HepG2 (cell line): ENCODE data around the gene MECR. TPM values are rescaled to one million over a fixed set of nuclear protein-coding genes. Genes with fewer than 3 reads are reported as not detected.

Experiments
- ATAC-seq: fragments of 200-7000 bp; cut with Tn5 transposase; 3 replicates; pipeline ENCODE4 v1.9.1; 2020; ENCODE audit warnings: mild to moderate bottlenecking, moderate library complexity
- BruUV-seq: library from RNA; stranded (reverse); fragments of 400-500 nt; replicated peaks from 2 replicates; lab custom pipeline; 2021; lab: Mats Ljungman, UMichigan
- CTCF ChIA-PET: fragments of 300-600 bp; formaldehyde crosslinking; extraction: SDS; loops from one replicate; lab custom pipeline; 2021; ENCODE audit warnings: low total read pairs, inconsistent platforms, low intra/inter-chr PET ratio; lab: Yijun Ruan, JAX
- POLR2A ChIA-PET: fragments of 350-600 bp; sonication (Branson Sonifier 250); formaldehyde crosslinking; loops from one replicate; lab custom pipeline; 2020; ENCODE audit warnings: antibody characterized with exemption, inconsistent platforms; lab: Yijun Ruan, JAX
- DNase-seq: peaks from one replicate; pipeline ENCODE4 v3.0.0-alpha.2; 2015; ENCODE audit warnings: low spot score
- FAIRE-seq: peaks from 3 replicates; lab custom pipeline; 2011; peaks lifted over from hg19 to GRCh38; lab: Jason Lieb, UNC
- H2AFZ ChIP-seq: one replicate; pipeline ENCODE4 v1.6.1; 2011; ENCODE audit warnings: low read length, inconsistent platforms
- H3K27ac ChIP-seq: fragments of 300-600 bp; 3 replicates; pipeline ENCODE4 v1.8.0; 2011; ENCODE audit warnings: mixed run types, mild to moderate bottlenecking, mixed read lengths, low read length, inconsistent platforms; ENCODE audit not compliant: insufficient read depth; ENCODE audit errors: extremely low read length
- H3K27me3 ChIP-seq, 2 experiments: fragments of 200-600 bp in 1 of 2; 2 replicates in 1 of 2; 3 replicates in 1 of 2; pipeline versions ENCODE4 v1.6.0 to v1.8.0; 2011; ENCODE audit warnings: low read length in 2 of 2, mild to moderate bottlenecking in 2 of 2, moderate library complexity in 2 of 2, inconsistent platforms in 1 of 2; ENCODE audit not compliant: insufficient read depth in 2 of 2, control insufficient read depth in 1 of 2
- H3K36me3 ChIP-seq, 2 experiments: fragments of 200-600 bp in 1 of 2; replicated peaks in 1 of 2; 2 replicates in 1 of 2; 3 replicates in 1 of 2; pipeline versions ENCODE4 v1.5.1 to v1.8.0; 2011; ENCODE audit warnings: low read length in 2 of 2, inconsistent platforms in 1 of 2; ENCODE audit not compliant: insufficient read depth in 2 of 2, control insufficient read depth in 1 of 2
- H3K4me1 ChIP-seq: 2 replicates; pipeline ENCODE4 v1.5.1; 2012; ENCODE audit warnings: low read length, inconsistent platforms; ENCODE audit not compliant: insufficient read depth
- H3K4me2 ChIP-seq: 2 replicates; pipeline ENCODE4 v1.6.0; 2011; ENCODE audit warnings: low read depth, low read length, inconsistent platforms
- H3K4me3 ChIP-seq, 3 experiments: fragments of 200-600 bp in 1 of 3; sonication (generic), shearing (Covaris generic) in 1 of 3; replicated peaks in 1 of 3; 2 replicates each; pipeline ENCODE4 v1.5.1; 2011 to 2016; ENCODE audit warnings: low read length in 3 of 3, inconsistent platforms in 2 of 3, low read depth in 2 of 3, mild to moderate bottlenecking in 2 of 3, control low read depth in 1 of 3, mixed read lengths in 1 of 3; ENCODE audit not compliant: insufficient read depth in 1 of 3
- H3K79me2 ChIP-seq: one replicate; pipeline ENCODE4 v1.6.1; 2011; ENCODE audit warnings: low read length, inconsistent platforms; ENCODE audit not compliant: insufficient read depth
- H3K9ac ChIP-seq: 2 replicates; pipeline ENCODE4 v1.6.0; 2011; ENCODE audit warnings: mild to moderate bottlenecking, low read depth, low read length, inconsistent platforms; ENCODE audit not compliant: insufficient read depth
- H3K9me3 ChIP-seq: 2 replicates; pipeline ENCODE4 v1.5.1; 2012; ENCODE audit warnings: mild to moderate bottlenecking, low read length
- H4K20me1 ChIP-seq: 2 replicates; pipeline ENCODE4 v1.6.0; 2011; ENCODE audit warnings: inconsistent platforms, mild to moderate bottlenecking, low read length, moderate library complexity; ENCODE audit not compliant: insufficient read depth
- ARID4A ChIP-seq: sonication (generic); formaldehyde crosslinking; IDR thresholded peaks from 2 replicates; pipeline ENCODE4 v1.5.0; 2020; ENCODE audit warnings: mild to moderate bottlenecking, missing genetic modification reagents, borderline replicate concordance
- JDP2 ChIP-seq: sonication (generic); formaldehyde crosslinking; IDR thresholded peaks from 2 replicates; pipeline ENCODE4 v1.8.1; 2022; ENCODE audit warnings: missing genetic modification reagents, borderline replicate concordance
- PBX3 ChIP-seq: sonication (generic); formaldehyde crosslinking; IDR thresholded peaks from 2 replicates; pipeline ENCODE4 v1.8.1; 2023; ENCODE audit warnings: missing genetic modification reagents, inconsistent platforms, borderline replicate concordance
- ZBTB14 ChIP-seq: sonication (generic); formaldehyde crosslinking; IDR thresholded peaks from 2 replicates; pipeline ENCODE4 v1.4.0; 2020; ENCODE audit warnings: missing genetic modification reagents
- ZFY ChIP-seq: sonication (generic); formaldehyde crosslinking; IDR thresholded peaks from 2 replicates; pipeline ENCODE4 v1.4.0; 2020; ENCODE audit warnings: missing genetic modification reagents
- ZNF577 ChIP-seq: sonication (generic); formaldehyde crosslinking; IDR thresholded peaks from 2 replicates; pipeline ENCODE4 v1.4.0; 2020; ENCODE audit warnings: mild to moderate bottlenecking, low read depth, missing genetic modification reagents, borderline replicate concordance
- ZNF724P ChIP-seq: sonication (generic); formaldehyde crosslinking; IDR thresholded peaks from 2 replicates; pipeline ENCODE4 v1.8.0; 2022; ENCODE audit warnings: missing genetic modification reagents, borderline replicate concordance
- WGBS: methylation state at CpG from one replicate; pipeline ENCODE4 v1.1.6; 2017; ENCODE audit warnings: low lambda C conversion rate; 5-methylcytosine and 5-hydroxymethylcytosine counted together
- in situ Hi-C: cut with HindIII; loops from 2 replicates; pipeline ENCODE4 v1.10.0; 2017; ENCODE audit warnings: low pct_unique_long_range_greater_than_20kb; ENCODE audit not compliant: extremely low pct_ligation_motif_present
- intact Hi-C: fragments of 100-400 bp; cut with micrococcal nuclease; formaldehyde crosslinking; loops from one replicate; pipeline ENCODE4 v1.10.0; 2022; ENCODE audit not compliant: unreplicated experiment
- polyA plus RNA-seq, 8 experiments: library from polyadenylated mRNA; depleted of rRNA in 3 of 8; stranded (reverse) in 7 of 8; unstranded in 1 of 8; fragments of >200 nt; fragmentation: Illumina TruSeq in 4 of 8; extraction: Trizol in 4 of 8; gene quantifications; 2 replicates each; pipeline versions ENCODE4 v1.2.1 to v1.2.3, GENCODE V29; 2011 to 2016; ENCODE audit warnings: low read depth in 4 of 8, missing spikeins in 1 of 8, mixed read lengths in 1 of 8; ENCODE audit not compliant: insufficient read depth in 1 of 8
- total RNA-seq, 5 experiments: library from RNA; depleted of rRNA; stranded (reverse); fragments of >200 nt; fragmentation: Illumina TruSeq; extraction: Trizol; gene quantifications; 2 replicates each; pipeline ENCODE4 v1.2.3, GENCODE V29; 2016; ENCODE audit warnings: low read depth in 1 of 5
- TF ChIP-seq, protein P1 (sequence below): IDR thresholded peaks from 2 replicates; pipeline ENCODE4 v1.6.1; 2016; ENCODE audit warnings: mild to moderate bottlenecking
- TF ChIP-seq, protein P2 (sequence below): IDR thresholded peaks from 2 replicates; pipeline ENCODE4 v1.6.1; 2016; ENCODE audit warnings: low read depth

Gene MECR
- total and polyA plus RNA-seq, 2 of the 13 experiments (the other 11 are each of a cell fraction or from before 2014, with no cell fraction given) = 18.8 to 24.9 TPM

- in situ Hi-C loops = no loop called here
- ChIA-PET CTCF (no interaction called here), POLR2A (no interaction called here)
Measured at GRCh38 chr1:29176576-29176975, 54.2 kb downstream of the MECR start.

More at GRCh38 chr1:29176576-29176975, 54.2 kb downstream of the MECR start:
- peaks cover 3 to 23% of the 10 kb centered on the region in 2 experiments for H3K36me3 ChIP-seq
- DNase-seq (no peak), FAIRE-seq (no peak)
- H3K79me2 ChIP-seq = peaks cover 92% of the 10 kb centered on the region
- intact Hi-C loops = no loop called here
- H3K27me3 ChIP-seq = no peaks in the 10 kb centered on the region; a peak in 1 of 5 replicates
- 72% methylated on average over 4 of the region's 4 CpGs for WGBS
- H3K4me2 ChIP-seq = no peak overlapping the region
- peaks cover 66% of the 10 kb centered on the region for H4K20me1 ChIP-seq
- peaks cover 40% of the 10 kb centered on the region for H3K4me1 ChIP-seq
- H2AFZ ChIP-seq = no peak overlapping the region
- no peak overlapping the region for H3K4me3 ChIP-seq
- no peak for TF ChIP-seq ZNF724P (CRISPR knock-in tag)
- TF ChIP-seq JDP2 = no peak
- no peak for TF ChIP-seq ZFY (CRISPR knock-in tag)
- TF ChIP-seq, protein P1, sequence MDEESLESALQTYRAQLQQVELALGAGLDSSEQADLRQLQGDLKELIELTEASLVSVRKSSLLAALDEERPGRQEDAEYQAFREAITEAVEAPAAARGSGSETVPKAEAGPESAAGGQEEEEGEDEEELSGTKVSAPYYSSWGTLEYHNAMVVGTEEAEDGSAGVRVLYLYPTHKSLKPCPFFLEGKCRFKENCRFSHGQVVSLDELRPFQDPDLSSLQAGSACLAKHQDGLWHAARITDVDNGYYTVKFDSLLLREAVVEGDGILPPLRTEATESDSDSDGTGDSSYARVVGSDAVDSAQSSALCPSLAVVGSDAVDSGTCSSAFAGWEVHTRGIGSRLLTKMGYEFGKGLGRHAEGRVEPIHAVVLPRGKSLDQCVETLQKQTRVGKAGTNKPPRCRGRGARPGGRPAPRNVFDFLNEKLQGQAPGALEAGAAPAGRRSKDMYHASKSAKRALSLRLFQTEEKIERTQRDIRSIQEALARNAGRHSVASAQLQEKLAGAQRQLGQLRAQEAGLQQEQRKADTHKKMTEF (CRISPR knock-in tag) = no peak
- TF ChIP-seq ZNF577 (CRISPR knock-in tag) = no peak
- TF ChIP-seq ARID4A = no peak
- TF ChIP-seq PBX3 (CRISPR knock-in tag) = no peak
- TF ChIP-seq, protein P2, sequence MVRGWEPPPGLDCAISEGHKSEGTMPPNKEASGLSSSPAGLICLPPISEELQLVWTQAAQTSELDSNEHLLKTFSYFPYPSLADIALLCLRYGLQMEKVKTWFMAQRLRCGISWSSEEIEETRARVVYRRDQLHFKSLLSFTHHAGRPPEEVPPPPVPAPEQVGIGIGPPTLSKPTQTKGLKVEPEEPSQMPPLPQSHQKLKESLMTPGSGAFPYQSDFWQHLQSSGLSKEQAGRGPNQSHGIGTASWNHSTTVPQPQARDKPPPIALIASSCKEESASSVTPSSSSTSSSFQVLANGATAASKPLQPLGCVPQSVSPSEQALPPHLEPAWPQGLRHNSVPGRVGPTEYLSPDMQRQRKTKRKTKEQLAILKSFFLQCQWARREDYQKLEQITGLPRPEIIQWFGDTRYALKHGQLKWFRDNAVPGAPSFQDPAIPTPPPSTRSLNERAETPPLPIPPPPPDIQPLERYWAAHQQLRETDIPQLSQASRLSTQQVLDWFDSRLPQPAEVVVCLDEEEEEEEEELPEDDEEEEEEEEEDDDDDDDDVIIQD (CRISPR knock-in tag) = no peak
- no peak for TF ChIP-seq ZBTB14 (CRISPR knock-in tag)
- TF ChIP-seq, all 625 proteins: peak for 0
- Histone ChIP-seq H3K9me3 (no peaks in the 10 kb centered on the region), H3K9ac (no peak overlapping the region), H3K27ac (no peak overlapping the region)
- no TSS peak for BruUV-seq
- ATAC-seq = no peak
